Smooth muscle cell (in vitro differentiated cells): ENCODE measurements around the gene LPIN3. TPM values are rescaled to one million over a fixed set of nuclear protein-coding genes. Genes with fewer than 3 reads are reported as not detected.

Experiments used
- DNase-seq: peaks from one replicate; lab custom pipeline; 2025; ENCODE audit not compliant: unreplicated experiment; lab: John Stamatoyannopoulos, UW
- H2AFZ ChIP-seq: fragments of 200-600 bp; sonication (generic); 2 replicates; pipeline ENCODE4 v1.6.0; 2016; ENCODE audit warnings: antibody characterized with exemption, low read depth, mild to moderate bottlenecking
- H3F3A ChIP-seq: fragments of 200-600 bp; sonication (generic); 2 replicates; pipeline ENCODE4 v1.6.0; 2017; ENCODE audit warnings: antibody characterized with exemption, low read depth
- H3K27ac ChIP-seq: fragments of 200-600 bp; sonication (generic); 2 replicates; pipeline ENCODE4 v1.5.1; 2016; ENCODE audit warnings: low read depth, mild to moderate bottlenecking
- H3K27me3 ChIP-seq: fragments of 200-600 bp; sonication (generic); 2 replicates; pipeline ENCODE4 v1.6.1; 2016; ENCODE audit warnings: low read depth, mild to moderate bottlenecking
- H3K36me3 ChIP-seq: fragments of 200-600 bp; sonication (generic); 2 replicates; pipeline ENCODE4 v1.5.1; 2016; ENCODE audit warnings: low read depth
- H3K4me1 ChIP-seq: fragments of 200-600 bp; sonication (generic); 2 replicates; pipeline ENCODE4 v1.5.1; 2016; ENCODE audit warnings: low read depth
- H3K4me2 ChIP-seq: fragments of 200-600 bp; sonication (generic); 2 replicates; pipeline ENCODE4 v1.6.0; 2016; ENCODE audit warnings: mild to moderate bottlenecking
- H3K4me3 ChIP-seq: fragments of 200-600 bp; sonication (generic); 2 replicates; pipeline ENCODE4 v1.5.1; 2016; ENCODE audit warnings: mild to moderate bottlenecking
- H3K79me2 ChIP-seq: fragments of 200-600 bp; sonication (generic); 2 replicates; pipeline ENCODE4 v1.6.0; 2016; ENCODE audit warnings: low read depth, mild to moderate bottlenecking
- H3K9ac ChIP-seq: fragments of 200-600 bp; sonication (generic); 2 replicates; pipeline ENCODE4 v1.6.0; 2016; ENCODE audit warnings: low read depth
- H3K9me3 ChIP-seq: fragments of 200-600 bp; sonication (generic); replicated peaks from 2 replicates; pipeline ENCODE4 v1.5.1; 2016; ENCODE audit warnings: low read depth
- H4K20me1 ChIP-seq: fragments of 200-600 bp; sonication (generic); 2 replicates; pipeline ENCODE4 v1.6.0; 2016; ENCODE audit warnings: low read depth
- WGBS: methylation state at CpG from one replicate; pipeline ENCODE4 v1.1.7; 2016; ENCODE audit warnings: low lambda C conversion rate; 5-methylcytosine and 5-hydroxymethylcytosine counted together
- polyA plus RNA-seq: library from polyadenylated mRNA; unstranded; fragments of >200 nt; fragmentation: Nextera tagmentation; extraction: Ambion mirVana; gene quantifications from 2 replicates; pipeline ENCODE4 v1.2.1, GENCODE V29; 2016
- total RNA-seq: library from RNA; depleted of rRNA; stranded (reverse); fragments of >200 nt; gene quantifications from 2 replicates; pipeline ENCODE4 v1.2.3, GENCODE V29; 2014
- TF ChIP-seq, protein P1 (sequence below): fragments of 200-600 bp; sonication (generic); IDR thresholded peaks from 2 replicates; pipeline ENCODE4 v1.5.1; 2017; ENCODE audit warnings: borderline replicate concordance, mild to moderate bottlenecking, antibody characterized with exemption; ENCODE audit not compliant: insufficient read depth, poor library complexity, severe bottlenecking

LPIN3 gene
- total and polyA plus RNA-seq, 2 experiments from 2014 or later, result 6.9 to 12.5 TPM

DNA sequence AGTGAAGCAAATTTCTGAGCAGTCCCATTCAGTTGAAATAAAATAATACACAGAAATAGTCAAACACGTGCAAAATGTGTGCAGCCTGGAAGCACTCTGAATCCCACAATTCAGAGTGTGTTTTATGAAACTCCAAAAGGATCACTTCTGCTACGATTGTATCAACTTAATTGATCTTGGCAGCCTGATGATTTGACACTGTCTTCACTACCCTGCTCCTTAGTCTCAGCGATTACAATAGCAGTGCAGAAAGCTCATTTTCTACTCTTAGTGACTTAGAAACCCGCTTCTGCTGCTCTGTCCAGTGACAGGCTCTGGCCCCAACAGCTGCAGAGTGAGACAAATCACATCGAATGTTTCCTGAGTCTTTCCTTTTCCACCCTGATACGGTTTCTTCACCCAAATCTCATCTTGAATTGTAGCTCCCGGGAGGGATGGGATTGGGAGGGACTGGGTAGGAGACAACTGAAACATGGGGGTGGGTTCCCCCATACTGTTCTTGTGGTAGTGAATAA, 42.2 kb downstream of the LPIN3 start:
- no peak overlapping the region for H3K27ac ChIP-seq
- no peaks in the 10 kb centered on the region for H3K36me3 ChIP-seq
- H3K4me2 ChIP-seq, result no peak overlapping the region
- H3K4me3 ChIP-seq, result no peak overlapping the region
- no peak overlapping the region for H2AFZ ChIP-seq
- TF ChIP-seq, protein P1, sequence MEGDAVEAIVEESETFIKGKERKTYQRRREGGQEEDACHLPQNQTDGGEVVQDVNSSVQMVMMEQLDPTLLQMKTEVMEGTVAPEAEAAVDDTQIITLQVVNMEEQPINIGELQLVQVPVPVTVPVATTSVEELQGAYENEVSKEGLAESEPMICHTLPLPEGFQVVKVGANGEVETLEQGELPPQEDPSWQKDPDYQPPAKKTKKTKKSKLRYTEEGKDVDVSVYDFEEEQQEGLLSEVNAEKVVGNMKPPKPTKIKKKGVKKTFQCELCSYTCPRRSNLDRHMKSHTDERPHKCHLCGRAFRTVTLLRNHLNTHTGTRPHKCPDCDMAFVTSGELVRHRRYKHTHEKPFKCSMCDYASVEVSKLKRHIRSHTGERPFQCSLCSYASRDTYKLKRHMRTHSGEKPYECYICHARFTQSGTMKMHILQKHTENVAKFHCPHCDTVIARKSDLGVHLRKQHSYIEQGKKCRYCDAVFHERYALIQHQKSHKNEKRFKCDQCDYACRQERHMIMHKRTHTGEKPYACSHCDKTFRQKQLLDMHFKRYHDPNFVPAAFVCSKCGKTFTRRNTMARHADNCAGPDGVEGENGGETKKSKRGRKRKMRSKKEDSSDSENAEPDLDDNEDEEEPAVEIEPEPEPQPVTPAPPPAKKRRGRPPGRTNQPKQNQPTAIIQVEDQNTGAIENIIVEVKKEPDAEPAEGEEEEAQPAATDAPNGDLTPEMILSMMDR, result no peak
- no peaks in the 10 kb centered on the region for H3K79me2 ChIP-seq
- H3K4me1 ChIP-seq, result peaks cover 5% of the 10 kb centered on the region
- DNase-seq, result no peak
- no peaks in the 10 kb centered on the region for H3F3A ChIP-seq
- WGBS, result 96% methylated on average over 7 of the region's 7 CpGs
- H3K9me3 ChIP-seq, result no peaks in the 10 kb centered on the region
- H3K9ac ChIP-seq, result no peak overlapping the region
- H3K27me3 ChIP-seq, result peaks cover 7% of the 10 kb centered on the region
- no peaks in the 10 kb centered on the region for H4K20me1 ChIP-seq

GRCh38 chr20:41386502-41387427, 46.1 kb downstream of the LPIN3 start:
- Histone ChIP-seq H3K4me1 (peaks cover 5% of the 10 kb centered on the region), H4K20me1 (no peaks in the 10 kb centered on the region), H3K9ac (no peak overlapping the region), H3F3A (no peaks in the 10 kb centered on the region), H3K79me2 (no peaks in the 10 kb centered on the region), H3K36me3 (no peaks in the 10 kb centered on the region), H3K4me2 (no peak overlapping the region), H2AFZ (no peak overlapping the region), H3K27me3 (no peaks in the 10 kb centered on the region), H3K4me3 (no peak overlapping the region), H3K9me3 (no peaks in the 10 kb centered on the region), H3K27ac (no peak overlapping the region)
- WGBS, result 82% methylated on average over 14 of the region's 14 CpGs
- DNase-seq, result no peak
- TF ChIP-seq, protein P1, result no peak

DNA sequence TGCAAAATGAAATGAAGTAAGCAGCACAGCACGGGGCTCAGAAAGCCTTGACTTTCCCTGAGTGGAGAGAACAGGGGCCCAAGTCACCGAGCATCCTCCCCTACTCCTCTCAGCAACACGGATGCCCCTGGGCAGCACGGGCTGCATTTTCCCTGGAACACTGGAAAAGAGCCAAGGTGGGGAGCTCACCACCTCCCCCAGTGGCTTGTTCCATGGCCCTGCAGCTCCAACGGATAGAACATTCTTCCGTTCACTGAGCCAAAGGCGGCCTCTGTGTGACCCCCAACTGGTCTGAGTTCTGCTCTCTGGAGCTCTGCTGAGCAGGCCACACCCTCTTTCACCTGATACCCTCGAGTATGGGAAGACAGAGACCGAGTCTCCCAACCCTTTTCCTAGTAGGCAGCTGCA, 46.8 kb downstream of the LPIN3 start:
- Histone ChIP-seq H3K9ac (no peak overlapping the region), H3K4me1 (peaks cover 5% of the 10 kb centered on the region), H3F3A (no peaks in the 10 kb centered on the region), H3K79me2 (no peaks in the 10 kb centered on the region), H2AFZ (no peak overlapping the region), H3K4me2 (no peak overlapping the region), H3K27ac (no peak overlapping the region), H3K36me3 (no peaks in the 10 kb centered on the region), H4K20me1 (no peaks in the 10 kb centered on the region), H3K27me3 (no peaks in the 10 kb centered on the region), H3K9me3 (no peaks in the 10 kb centered on the region), H3K4me3 (no peak overlapping the region)
- TF ChIP-seq, protein P1, result no peak
- DNase-seq, result no peak
- WGBS, result 58% methylated on average over 9 of the region's 9 CpGs
